Bronchial epithelial cell (primary cell): ENCODE results near the gene ARHGAP30. TPM values are rescaled to one million over a fixed set of nuclear protein-coding genes. Genes with fewer than 3 reads are reported as not detected.
A peak's percentile ranks its signal among the peaks of the same experiment; 100 is the strongest.
"Not testable (repeated sequence)": the region's sequence is repeated elsewhere in the genome, so short reads cannot be mapped to it uniquely, and the experiment has no call there.

Experiments used
- DNase-seq: peaks from one replicate; pipeline ENCODE4 v3.0.0-alpha.2; 2010; ENCODE audit warnings: low read depth
- FAIRE-seq: peaks from 2 replicates; lab custom pipeline; 2011; peaks lifted over from hg19 to GRCh38; lab: Jason Lieb, UNC
- H3K27me3 ChIP-seq: 2 replicates; pipeline ENCODE4 v1.5.1; 2011; ENCODE audit warnings: low read length; ENCODE audit not compliant: control insufficient read depth, insufficient read depth
- H3K36me3 ChIP-seq: 2 replicates; pipeline ENCODE4 v1.5.1; 2011; ENCODE audit warnings: low read length; ENCODE audit not compliant: control insufficient read depth, insufficient read depth
- H3K4me3 ChIP-seq: 2 replicates; pipeline ENCODE4 v1.5.1; 2011; ENCODE audit warnings: mild to moderate bottlenecking, low read depth, low read length, control low read depth
- total RNA-seq: library from RNA; depleted of rRNA; stranded (reverse); fragments of >200 nt; gene quantifications from 2 replicates; pipeline ENCODE4 v1.2.1, GENCODE V29; 2014
- TF ChIP-seq, protein P1 (sequence below): IDR thresholded peaks from 2 replicates; pipeline ENCODE4 v1.5.1; 2011; ENCODE audit warnings: mild to moderate bottlenecking, moderate library complexity, low read length, control low read depth, inconsistent platforms; ENCODE audit not compliant: insufficient read depth, severe bottlenecking

The ARHGAP30 gene
- total RNA-seq, 1 donor from 2014 or later = 1.3 TPM

DNA sequence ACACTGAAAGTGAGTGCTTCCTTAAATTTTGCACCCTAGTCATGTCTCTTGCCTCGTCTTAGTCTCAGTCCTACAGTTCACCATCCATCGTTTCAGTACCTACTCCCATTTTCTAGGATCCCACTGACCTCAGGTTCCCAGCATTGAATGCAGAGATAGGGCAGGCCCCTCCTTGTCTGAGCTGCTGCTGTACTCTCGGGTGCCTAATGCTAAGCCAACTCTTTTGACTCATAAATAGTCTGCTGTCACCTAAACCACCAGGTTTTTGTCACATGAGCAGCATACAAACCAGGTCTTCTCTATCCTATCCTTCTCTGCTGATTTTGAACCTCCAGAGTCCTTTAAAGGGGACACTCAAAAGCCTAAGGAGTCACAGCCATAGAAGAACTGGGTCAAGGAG lies 3.0 kb downstream of the ARHGAP30 start:
- TF ChIP-seq, protein P1, sequence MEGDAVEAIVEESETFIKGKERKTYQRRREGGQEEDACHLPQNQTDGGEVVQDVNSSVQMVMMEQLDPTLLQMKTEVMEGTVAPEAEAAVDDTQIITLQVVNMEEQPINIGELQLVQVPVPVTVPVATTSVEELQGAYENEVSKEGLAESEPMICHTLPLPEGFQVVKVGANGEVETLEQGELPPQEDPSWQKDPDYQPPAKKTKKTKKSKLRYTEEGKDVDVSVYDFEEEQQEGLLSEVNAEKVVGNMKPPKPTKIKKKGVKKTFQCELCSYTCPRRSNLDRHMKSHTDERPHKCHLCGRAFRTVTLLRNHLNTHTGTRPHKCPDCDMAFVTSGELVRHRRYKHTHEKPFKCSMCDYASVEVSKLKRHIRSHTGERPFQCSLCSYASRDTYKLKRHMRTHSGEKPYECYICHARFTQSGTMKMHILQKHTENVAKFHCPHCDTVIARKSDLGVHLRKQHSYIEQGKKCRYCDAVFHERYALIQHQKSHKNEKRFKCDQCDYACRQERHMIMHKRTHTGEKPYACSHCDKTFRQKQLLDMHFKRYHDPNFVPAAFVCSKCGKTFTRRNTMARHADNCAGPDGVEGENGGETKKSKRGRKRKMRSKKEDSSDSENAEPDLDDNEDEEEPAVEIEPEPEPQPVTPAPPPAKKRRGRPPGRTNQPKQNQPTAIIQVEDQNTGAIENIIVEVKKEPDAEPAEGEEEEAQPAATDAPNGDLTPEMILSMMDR = no peak
- DNase-seq = no peak
- no peak for FAIRE-seq
- no peak overlapping the region for H3K4me3 ChIP-seq
- H3K36me3 ChIP-seq = peaks cover 8% of the 10 kb centered on the region
- H3K27me3 ChIP-seq = no peaks in the 10 kb centered on the region

DNA sequence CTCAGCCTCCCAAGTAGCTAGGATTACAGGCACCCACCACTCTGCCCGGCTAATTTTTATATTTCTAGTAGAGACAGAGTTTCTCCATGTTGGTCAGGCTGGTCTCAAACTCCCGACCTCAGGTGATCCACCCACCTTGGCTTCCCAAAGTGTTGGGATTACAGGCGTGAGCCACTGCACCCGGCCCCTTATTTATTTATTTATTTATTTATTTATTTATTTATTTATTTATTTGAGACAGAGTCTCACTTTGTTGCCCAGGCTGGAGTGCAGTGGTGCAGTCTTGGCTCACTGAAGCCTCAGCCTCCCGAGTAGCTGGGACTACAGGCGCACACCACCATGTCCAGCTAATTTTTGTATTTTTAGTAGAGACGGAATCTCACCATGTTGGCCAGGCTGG lies 4.0 kb downstream of the ARHGAP30 start:
- not testable (repeated sequence) for DNase-seq, H3K27me3 ChIP-seq, FAIRE-seq, H3K36me3 ChIP-seq, H3K4me3 ChIP-seq

DNA sequence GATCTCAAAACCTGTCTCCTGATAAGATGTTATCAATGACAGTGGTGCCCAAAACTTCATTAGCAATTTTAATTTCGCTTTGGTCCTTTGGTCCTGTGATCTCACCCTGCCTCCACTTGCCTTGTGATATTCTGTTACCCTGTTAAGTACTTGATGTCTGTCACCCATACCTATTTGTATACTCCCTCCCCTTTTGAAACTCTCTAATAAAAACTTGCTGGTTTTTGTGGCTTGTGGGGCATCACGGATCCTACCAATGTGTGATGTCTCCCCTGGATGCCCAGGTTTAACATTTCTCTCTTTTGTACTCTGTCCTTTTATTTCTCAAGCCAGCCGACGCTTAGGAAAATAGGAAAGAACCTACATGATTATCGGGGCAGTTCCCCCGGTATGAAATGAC lies 5.8 kb downstream of the ARHGAP30 start:
- not testable (repeated sequence) for H3K36me3 ChIP-seq, H3K27me3 ChIP-seq, DNase-seq, H3K4me3 ChIP-seq, FAIRE-seq

DNA sequence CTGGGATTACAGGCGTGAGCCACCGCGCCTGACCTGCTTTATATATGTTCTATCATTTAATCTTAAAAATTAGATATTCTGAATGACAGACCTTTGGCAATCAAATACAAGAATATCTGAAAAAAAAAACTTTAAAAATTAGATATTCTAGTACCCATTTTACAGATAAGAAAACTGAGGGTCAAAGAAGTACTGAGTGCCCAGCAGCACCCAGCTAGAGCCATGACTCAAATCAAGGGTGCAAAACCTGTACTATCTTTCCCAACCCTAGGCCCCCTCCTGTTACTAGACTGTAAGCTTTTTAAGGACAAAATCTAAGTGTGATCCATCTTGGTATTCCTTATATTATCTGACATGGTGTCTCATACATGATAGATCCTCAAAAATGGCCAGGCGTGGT lies 8.3 kb downstream of the ARHGAP30 start:
- FAIRE-seq (no peak), DNase-seq (no peak)
- H3K36me3 ChIP-seq = no peaks in the 10 kb centered on the region
- H3K4me3 ChIP-seq = no peak overlapping the region
- TF ChIP-seq, protein P1 = no peak
- no peaks in the 10 kb centered on the region for H3K27me3 ChIP-seq

DNA sequence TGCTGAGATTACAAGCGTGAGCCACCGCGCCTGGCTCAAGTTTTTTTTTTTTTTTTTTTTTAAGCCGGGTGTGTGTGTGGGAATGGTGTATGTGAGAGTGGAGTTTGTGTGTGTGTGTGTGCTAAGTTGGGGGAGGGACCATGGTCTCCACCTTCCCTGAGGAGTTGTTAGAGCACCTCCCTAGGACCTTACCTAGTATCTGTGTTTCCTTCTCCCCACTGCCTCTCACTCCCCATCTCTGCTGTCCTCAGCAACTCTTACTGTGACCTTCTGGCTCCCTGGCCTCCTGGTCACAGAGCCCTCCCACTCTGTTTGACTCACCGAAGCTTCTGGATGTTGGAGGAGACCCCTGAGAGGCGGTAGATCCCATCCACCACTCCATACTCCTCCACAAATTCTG lies 10.4 kb downstream of the ARHGAP30 start:
- FAIRE-seq (no peak), DNase-seq (no peak)
- Histone ChIP-seq H3K36me3 (peaks cover 1% of the 10 kb centered on the region), H3K4me3 (no peak overlapping the region), H3K27me3 (no peaks in the 10 kb centered on the region)
- TF ChIP-seq, protein P1 = no peak

DNA sequence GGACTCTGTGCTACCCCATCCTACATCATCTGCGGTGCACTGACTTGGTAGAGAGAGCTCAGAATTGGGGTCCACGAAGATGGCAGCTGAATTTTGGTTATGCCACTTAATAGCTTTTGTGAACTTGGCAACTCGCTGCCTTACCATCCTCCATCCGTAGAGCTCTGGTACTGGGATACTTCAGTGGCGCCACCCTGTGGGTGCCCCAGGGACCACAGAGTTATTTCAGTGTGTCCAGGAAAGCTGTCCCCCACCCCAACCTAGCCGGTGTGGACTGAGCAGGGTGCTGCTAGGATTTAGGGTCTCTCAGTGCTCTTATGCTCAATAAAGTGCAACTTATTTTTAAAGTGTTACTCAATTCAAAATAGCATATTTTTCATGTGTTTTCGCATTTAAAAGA lies 14.9 kb downstream of the ARHGAP30 start:
- H3K27me3 ChIP-seq = no peaks in the 10 kb centered on the region
- H3K36me3 ChIP-seq = peaks cover 2% of the 10 kb centered on the region
- no peak overlapping the region for H3K4me3 ChIP-seq
- FAIRE-seq = peak; percentile 52
- DNase-seq = no peak
- TF ChIP-seq, protein P1 = no peak

DNA sequence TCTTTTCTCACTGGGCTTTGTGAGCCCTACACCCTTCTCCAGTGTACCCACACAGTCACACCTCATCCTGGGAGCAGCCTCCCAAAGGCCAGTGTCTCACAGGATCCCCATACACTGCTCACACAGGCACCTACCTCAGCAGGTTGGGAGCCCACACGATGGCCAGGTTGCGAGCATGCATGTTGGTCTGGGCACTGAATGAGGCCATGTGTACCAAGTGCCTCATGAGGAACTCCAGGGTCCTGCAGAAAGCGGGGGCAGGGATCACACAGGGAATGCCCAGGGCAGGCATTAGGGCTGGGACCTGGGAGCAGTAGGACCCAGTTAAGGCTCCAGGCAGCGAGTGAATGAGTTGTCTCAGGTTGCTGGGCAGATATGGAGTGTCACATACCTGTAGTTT lies 15.5 kb downstream of the ARHGAP30 start:
- no peak overlapping the region for H3K4me3 ChIP-seq
- peaks cover 4% of the 10 kb centered on the region for H3K36me3 ChIP-seq
- no peak for FAIRE-seq
- no peaks in the 10 kb centered on the region for H3K27me3 ChIP-seq
- TF ChIP-seq, protein P1 = no peak
- no peak for DNase-seq
